Fibroblast of peridontal ligament (primary cell): ENCODE measurements around the gene MEX3A.
A peak's percentile ranks its signal among the peaks of the same experiment; 100 is the strongest.
"Not testable (repeated sequence)": the region's sequence is repeated elsewhere in the genome, so short reads cannot be mapped to it uniquely, and the experiment has no call there.

Experiments
- DNase-seq: peaks from one replicate; pipeline ENCODE4 v3.0.0-alpha.2; 2010; ENCODE audit errors: extremely low read depth

The MEX3A gene

DNA sequence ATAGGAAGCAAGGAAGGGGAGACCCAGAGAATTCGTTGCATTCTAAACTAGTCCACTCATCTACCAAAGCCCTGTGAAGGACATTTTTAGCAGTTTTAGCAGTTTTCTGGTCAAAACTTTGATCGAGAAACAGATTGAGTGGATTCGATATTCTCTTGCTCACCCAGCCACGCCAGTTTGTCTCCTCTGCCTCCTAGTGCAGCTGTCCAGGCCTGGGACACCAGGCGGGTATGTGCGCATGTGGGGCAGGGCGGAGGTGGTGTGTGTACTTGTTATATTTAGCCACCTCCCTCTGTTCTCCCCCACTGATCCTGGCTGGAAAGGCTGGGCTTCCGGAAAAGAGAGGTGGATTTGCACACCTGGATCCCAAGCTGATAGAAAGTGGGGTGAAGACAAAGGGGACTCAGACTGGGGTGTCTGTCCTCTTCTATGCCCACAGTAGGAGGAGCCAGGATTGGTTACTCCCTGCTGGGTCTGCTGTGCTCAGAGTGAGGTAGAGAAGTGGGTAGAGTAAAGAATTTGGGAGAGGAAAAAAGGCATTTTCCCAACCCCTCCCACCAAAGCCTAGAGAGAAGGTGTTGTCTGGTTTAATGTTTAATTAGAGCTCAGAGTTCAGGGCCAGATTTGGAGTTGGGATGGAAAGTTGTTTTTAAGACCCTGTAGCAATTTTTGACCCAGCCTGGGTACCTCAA is 36.1 kb upstream of the MEX3A start:
- DNase-seq: peak; percentile 32

DNA sequence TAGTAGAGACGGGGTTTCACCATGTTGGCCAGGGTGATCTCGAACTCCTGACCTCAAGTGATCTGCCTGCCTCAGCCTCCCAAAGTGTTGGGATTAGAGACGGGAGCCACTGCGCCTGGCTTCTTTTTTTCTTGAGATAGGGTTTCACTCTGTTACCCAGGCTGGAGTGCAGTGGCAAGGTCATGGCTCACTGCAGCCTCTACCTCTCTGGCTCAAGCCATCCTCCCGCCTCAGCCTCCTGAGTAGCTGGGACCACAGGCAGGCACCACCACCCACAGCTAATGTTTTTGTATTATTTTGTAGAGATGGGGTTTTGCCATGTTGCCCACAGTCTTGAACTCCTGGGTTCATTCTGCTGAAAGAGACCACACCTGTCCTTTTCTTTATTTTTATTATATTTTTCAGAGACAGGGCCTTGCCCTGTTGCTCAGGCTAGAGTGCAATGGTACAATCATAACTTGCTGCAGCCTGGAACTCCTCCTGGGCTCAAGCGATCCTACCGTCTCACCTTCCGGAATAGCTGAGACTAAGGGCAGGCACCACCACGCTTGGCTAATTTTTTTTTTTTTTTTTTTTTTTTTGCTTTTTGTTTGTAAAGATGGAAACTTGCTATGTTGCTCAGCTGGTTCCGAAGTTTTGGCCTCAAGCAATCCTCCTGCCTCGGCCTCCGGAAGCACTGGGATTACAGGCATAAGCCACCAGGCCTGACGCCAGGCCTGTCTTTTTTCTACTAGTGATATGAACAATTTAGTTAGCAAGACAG is 35.3 kb upstream of the MEX3A start:
- DNase-seq: no peak

DNA sequence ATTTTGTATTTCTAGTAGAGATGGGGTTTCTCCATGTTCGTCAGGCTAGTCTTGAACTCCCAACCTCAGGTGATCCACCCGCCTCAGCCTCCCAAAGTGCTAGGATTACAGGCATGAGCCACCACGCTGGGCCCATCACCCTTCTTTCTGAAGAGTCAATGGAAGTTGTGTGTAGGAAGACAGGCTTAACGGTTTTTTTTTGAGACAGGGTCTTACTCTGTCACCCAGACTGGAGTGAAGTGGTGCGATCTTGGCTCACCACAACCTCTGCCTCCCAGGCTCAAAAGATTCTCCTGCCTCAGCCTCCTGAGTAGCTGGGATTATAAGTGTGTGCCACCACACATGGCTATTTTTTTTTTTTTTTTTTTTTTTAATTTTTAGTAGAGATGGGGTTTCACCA is 34.5 kb upstream of the MEX3A start:
- DNase-seq: not testable (repeated sequence)

DNA sequence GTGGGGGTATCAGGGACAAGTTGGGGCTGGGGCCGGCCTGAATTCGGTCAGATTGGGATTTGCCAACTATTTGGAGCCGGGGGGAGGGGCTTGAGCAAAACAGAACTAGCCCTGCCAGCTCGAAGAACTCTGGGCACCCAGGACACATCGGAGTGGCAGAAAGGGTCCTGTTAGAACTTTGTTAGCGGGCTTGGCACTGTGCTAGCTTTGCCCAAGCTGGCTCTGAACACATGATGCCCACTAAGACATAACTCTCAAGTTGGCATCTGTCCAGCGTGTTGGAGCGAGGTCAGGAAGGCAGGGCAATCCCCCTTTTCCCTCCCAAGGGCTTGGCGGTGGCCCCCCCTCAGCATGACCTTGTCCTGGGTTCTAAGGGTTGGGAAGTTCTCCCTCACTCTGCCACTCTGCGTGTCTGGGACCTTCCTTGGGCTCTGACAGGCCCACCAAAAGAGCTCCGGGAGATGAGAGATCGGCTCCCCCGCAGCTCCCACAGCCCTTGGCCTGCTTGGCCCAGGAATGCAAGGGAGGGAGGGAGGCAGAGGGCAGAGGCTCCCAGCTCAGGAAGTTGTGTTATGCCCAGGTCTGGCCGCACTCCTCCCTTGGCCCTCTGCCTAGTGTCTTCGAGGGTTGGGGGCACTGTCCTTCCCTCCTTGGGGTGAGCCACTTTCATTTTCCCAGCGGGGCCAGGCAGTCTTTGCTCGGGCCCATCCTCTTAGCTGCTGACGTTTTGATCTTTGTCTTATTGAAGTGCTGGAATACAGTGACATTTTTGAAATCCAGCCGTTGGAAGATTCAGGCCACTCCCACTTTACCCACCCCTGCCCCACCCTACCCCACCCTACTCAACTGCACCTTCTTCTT is 33.5 kb upstream of the MEX3A start:
- DNase-seq: no peak

DNA sequence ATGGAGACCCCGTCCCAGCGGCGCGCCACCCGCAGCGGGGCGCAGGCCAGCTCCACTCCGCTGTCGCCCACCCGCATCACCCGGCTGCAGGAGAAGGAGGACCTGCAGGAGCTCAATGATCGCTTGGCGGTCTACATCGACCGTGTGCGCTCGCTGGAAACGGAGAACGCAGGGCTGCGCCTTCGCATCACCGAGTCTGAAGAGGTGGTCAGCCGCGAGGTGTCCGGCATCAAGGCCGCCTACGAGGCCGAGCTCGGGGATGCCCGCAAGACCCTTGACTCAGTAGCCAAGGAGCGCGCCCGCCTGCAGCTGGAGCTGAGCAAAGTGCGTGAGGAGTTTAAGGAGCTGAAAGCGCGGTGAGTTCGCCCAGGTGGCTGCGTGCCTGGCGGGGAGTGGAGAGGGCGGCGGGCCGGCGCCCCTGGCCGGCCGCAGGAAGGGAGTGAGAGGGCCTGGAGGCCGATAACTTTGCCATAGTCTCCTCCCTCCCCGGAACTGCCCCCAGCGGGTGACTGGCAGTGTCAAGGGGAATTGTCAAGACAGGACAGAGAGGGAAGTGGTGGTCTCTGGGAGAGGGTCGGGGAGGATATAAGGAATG is 32.8 kb upstream of the MEX3A start:
- DNase-seq: no peak

DNA sequence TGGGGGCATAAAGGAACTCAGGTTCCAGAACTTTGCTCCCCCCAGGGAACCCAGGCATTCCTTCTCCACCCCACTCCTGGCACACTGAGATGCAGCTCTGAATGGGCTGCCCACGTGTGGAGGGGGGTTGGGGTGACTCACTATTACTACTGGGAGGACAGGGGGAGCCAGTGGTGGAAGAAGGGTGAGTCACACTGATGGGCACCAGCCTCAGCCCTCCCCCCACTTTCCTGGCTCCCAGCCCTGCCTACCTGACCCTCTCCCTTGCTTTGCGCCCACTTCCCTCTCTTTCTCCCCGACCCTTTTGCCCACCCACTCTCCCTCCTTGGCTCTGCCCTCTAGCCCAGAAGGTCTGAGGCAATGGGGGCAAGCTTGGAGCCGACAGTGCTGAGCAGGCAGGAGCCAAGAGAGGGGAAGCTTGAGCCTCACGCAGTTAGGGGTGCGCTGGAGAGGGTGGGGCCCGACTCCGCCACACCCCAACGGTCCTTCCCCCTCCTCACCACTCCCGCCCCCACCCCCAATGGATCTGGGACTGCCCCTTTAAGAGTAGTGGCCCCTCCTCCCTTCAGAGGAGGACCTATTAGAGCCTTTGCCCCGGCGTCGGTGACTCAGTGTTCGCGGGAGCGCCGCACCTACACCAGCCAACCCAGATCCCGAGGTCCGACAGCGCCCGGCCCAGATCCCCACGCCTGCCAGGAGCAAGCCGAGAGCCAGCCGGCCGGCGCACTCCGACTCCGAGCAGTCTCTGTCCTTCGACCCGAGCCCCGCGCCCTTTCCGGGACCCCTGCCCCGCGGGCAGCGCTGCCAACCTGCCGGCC is 32.0 kb upstream of the MEX3A start, which contains the start of gene LMNA:
Gene LMNA (plus strand): TSS at position 611 of the 818 bp plus-strand sequence. CDS start 208 bp downstream, outside the sequence.
- peak; percentile 97 for DNase-seq

DNA sequence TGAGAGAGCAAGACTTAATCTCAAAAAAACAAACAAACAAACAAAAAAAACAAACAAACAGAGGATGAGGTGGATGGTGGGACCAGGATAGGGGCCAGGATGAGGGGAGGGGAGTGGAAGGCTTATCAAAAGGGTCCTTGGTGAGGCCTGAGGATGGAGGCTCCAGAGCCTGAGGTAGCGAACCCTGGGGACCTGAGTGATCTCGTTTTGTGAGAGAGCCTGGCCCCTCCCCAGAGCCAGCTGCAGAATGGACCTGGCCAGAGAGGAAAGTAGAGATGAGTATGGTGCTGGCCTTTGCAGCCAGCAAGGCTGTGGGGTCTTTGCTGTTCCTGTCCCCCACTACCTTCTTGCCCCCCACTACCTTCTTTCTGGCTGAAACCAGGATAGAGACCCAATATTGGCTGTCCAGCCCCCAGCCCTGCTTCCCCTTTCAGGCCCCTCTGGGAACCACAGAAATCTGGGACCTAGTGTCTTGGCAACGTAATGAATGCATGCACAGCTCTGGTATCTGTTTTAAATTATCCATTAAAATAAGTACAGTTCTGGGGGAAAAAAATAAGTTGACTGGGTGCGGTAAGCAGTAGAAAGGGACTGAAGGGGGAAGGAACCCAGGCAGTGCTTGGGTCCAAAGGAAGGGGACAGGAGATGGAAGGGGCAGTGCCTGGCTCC is 31.2 kb upstream of the MEX3A start:
- DNase-seq: peak; percentile 86

DNA sequence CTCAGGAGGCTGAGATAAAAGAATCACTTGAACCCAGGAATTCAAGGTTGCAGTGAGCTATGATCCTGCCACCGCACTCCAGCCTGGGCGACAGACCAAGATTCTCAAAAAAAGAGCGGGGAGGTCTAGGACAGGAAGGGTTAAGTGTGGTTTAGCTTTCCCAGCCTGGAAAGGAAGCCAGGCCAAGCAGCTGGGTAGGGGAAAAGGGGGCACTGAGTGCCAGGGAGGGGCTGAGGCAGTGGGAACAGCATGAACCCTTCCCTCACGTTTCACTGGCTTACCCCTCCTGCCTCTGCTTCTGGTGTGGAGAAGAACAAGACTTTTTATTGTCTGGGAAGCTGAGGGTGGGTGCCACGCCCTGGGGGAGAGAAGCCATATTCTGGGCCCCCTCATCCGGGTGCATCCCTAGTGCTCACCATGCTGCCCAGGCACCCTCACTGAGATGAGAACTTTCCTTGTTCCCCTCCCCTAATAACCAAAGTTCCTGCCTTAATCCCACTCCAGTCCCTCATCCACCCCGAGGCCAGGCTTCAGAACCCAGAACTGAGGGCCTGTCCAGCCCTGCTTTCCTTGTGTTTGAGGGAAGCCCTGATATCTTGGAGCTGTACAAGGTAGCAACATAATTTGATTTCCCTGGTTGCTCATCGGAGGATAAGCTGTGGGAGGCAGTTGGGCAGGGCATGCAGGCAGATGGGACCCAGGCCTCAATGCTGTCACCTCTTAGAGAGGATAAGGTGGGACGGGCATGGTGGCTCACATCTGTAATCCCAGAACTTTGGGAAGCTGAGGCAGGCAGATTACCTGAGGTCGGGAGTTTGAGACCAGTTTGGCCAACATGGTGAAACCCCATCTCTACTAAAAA is 30.2 kb upstream of the MEX3A start:
- DNase-seq: no peak

DNA sequence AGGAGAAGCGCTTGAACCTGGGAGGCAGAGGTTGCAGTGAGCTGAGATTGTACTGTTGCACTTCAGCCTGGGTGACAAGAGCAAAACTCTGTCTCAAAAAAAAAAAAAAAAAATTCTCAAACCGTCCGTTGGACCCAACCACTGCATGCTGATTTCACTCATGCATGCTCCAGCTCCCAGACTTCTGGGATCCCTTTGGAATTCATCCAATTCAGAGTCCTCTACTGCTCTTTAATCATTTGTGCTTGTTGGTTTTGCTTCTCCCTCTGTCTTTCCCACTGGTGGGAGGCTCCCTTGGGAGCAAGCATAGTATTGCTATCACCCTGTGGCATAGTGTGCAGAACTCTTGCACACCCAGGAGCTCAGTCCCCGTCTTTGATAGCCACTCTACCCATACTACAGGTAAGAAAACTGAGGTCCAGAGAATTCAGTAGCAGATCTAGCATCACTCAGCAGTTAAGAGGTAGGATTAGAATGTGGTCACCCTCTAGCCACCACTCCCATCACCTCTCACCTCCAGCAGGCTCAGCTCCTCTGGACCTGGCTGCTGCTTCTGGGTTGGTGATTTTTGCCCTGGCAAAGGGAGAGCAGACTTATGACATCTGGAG is 29.2 kb upstream of the MEX3A start:
- DNase-seq: peak; percentile 58

DNA sequence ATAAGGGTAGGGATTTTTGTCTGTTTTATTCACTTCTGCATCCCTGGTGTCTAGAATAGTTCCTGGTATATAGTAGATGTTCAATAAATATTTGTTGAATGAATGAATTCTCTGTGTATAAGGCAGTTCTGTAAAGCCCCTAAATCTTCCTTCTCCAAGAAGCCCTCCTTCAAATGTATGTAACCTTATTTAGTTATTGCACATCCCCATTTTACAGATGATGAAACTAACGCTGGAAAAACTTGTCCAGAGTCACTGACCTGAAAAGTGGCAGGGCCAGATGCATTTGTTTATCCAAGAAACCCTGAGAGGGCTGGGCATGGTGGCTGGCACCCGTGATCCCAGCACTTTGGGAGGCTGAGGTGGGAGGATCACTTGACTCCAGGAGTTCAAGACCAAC is 28.0 kb upstream of the MEX3A start:
- no peak for DNase-seq

DNA sequence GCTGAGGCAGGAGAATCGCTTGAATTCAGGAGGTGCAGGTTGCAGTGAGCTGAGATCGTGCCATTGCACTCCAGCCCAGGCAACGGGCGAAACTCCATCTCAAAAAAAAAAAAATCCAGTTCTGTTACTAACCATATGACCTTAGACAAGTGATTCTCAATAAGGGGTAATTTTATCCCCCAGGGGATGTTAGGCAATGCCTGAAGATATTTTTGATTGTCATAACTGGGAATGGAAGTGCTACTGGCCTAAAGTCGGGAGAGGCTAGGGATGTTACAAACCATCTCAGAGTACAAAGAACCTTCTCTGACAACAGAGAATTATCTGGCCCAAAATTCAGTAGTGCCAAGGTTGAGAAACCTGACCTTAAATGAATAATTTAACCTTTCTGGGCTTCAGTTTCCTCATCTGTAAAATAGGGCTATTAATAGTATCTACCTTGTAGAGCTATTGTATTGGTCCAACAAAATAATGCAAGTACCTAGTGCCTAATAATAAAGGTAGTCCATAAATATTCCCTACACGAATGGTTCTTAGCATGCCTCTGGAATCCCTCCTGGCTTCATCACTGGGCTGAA is 26.5 kb upstream of the MEX3A start:
- DNase-seq: peak; percentile 43

DNA sequence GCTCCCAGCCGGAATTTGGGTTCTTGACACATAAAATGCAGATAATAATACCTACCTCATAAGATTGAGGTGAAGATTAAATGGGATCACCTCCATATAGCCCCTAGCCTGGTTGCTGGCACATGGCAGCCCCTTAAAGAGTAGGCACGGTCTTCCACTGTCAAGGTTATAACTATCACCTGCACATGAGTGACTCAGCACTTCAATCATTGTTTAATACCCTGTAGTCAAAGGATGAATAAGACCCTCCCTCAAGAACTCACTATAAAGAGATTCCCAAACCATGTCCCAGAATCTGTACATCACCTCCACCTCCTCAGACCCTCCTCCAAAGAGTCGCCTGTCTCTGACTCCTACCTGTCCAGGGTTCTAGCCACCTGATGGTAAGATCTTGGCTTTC is 25.8 kb upstream of the MEX3A start:
- no peak for DNase-seq

DNA sequence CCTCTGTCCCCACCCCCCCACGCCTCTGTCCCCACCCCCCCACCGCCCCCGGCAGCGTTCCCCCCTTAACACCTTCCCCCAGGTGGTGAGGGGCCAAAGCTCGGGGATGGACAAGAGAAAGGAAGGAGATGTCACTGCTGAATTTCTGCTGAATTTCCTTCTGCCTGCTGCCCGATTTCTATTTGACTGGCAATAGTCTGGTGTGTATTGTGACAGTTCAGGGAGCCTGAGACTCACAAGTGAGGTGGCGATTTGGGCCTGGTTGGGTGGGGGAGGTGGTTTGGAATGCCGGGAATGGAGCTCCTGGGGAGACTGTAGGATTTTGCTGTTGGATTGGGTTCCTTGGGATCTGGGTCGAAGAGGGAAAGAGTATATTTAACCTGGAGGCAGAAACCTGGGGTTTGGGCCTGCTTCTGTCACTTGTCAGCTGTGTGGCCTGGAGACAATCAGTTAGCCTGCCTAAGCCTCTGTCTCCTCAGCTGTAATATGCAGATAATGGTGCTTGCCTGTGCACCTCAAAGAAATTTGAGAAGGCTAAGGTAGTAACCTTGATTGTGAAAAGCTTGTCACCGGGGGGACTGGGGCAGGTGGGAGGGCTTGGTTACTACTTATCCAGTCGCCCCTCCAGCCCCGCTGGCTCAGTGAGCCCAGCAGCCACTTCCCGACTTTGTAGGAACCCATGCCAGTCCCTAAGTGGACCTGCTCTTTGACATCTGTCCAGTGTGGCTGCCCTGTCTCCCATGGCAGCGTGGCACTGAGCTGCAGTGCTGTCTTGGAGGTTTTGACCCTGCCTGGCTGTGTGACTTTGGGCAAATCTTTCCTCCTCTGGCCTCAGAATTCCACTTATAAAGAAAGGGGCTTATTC is 24.6 kb upstream of the MEX3A start:
- DNase-seq: peak; percentile 46

DNA sequence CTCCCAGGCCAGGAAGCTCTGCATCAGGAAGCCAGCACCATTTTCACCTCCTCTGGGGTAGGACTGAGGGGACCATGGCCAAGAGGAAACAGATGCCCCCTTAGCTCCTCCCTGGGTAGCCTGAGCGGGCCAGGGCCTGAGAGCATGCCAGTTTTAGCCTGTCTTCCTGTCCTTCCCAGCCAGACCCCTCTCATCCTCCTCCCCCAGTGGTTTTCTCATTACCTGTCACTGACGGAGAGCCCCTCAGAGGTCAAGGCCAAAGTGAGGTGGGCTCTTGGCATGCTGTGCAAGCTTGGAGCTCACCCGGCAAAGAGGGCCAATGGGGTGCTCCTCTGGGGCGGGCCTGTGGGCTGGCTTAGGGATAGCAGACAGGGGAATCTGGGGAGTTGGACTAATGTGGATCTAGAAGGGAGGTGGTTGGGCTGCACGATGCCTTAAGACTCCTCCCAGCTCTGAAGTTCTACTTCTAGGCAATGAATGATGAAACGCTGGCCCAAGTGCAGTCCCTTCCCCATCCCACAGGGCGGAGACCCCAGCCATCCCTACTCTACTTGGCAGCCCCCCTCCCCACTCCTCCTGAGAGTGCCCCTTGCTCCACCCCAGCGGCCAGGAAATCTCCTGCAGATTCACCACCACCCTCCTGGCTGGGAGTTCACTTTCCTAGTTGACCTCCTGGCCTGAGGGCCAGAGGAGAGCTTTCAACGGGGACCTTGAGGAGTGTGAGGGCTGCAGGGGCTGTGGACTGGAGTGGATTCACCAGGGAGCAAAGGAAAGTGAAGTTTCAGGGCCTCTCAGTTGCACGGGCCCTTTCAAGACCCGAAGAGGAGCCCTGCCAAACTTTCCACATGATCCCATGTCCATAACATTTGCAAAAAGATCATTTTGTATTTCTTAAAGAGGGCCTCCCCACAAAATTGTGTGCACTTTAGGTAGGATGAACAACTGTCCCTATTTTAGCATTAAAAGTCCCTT is 22.9 kb upstream of the MEX3A start:
- DNase-seq: peak; percentile 82

DNA sequence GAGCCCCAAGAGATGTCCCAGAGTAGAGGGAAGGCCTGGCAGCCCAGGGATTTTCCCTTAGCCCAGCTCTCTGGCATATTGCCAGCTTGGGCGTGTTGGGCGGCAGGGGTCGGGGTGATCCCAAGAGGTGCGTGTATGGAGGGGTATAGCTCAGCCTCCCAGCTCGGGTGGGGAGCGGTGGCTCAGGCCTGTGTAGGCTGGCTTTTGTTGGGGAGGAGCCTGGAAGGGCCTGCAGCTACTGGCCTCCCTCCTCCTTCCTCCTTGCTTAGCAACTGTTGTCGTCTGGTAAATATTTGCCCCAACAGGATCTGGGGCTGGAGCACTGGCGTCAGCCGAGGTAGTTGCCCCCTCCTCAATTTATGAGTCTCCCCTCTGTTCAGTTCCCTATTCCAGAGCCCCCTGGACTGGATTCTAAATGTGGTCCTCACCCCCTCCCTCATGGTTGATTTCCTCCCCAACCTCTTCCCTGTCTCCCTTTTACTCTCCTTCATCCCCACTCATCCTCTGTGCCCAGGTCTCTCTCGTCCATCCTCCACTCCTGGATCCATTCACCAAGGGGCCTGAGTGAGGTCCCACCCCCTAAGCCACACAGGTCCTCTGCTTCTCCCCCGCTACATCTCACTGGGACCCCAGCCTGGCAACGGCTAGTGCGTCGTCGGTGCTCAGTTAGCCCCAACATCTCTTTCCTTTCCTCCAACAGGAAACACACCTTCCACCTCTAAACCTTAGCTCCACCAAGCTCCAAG is 22.0 kb upstream of the MEX3A start:
- peak; percentile 92 for DNase-seq

DNA sequence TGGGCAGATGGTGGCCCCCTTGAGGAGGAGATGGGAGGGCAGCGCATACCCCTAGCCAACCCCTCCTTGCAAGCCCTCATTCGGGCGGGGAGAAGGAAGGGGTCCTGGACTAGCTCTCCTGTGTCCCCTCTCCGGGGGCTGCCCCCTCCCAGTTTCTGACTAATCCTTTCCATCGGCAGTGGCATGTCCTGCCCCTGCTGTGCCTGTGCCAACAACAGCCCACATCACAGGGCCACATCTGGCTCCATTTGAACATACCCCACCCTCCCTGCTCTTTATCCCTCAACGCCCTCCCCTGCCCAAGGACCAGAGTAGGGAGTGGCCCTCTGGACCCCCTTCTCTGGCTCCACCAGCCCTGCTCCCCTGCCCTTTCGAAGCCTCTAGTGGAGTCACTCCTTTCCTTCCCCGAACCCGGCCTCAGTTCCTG is 21.3 kb upstream of the MEX3A start:
- DNase-seq: peak; percentile 88
